CD8-positive, alpha-beta memory T cell (primary cell): ENCODE measurements around the gene ATAD1. TPM values are rescaled to one million over a fixed set of nuclear protein-coding genes. Genes with fewer than 3 reads are reported as not detected.
A peak's percentile ranks its signal among the peaks of the same experiment; 100 is the strongest.

Experiments
- CTCF ChIA-PET: fragments of 350-600 bp; sonication (Branson Sonifier 250); formaldehyde crosslinking; loops from one replicate; lab custom pipeline; 2021; ENCODE audit warnings: antibody characterized with exemption; lab: Charles Lee
- POLR2A ChIA-PET: fragments of 350-600 bp; sonication (Branson Sonifier 250); formaldehyde crosslinking; loops from one replicate; lab custom pipeline; 2021; ENCODE audit warnings: antibody characterized with exemption; lab: Charles Lee
- DNase-seq, 5 donors: peaks; one replicate each; pipeline versions ENCODE4 v3.0.0 to v3.0.0-alpha.2; 2020 to 2022; ENCODE audit warnings: mixed read lengths in 1 of 5
- H3K27ac ChIP-seq: one replicate; pipeline ENCODE4 v1.7.0; 2013; ENCODE audit warnings: low read depth, mild to moderate bottlenecking, low read length, moderate library complexity
- H3K27me3 ChIP-seq: 2 replicates; pipeline ENCODE4 v1.7.0; 2013; ENCODE audit warnings: low read length, mild to moderate bottlenecking; ENCODE audit not compliant: insufficient read depth, poor library complexity, severe bottlenecking
- H3K36me3 ChIP-seq: 2 replicates; pipeline ENCODE4 v1.7.0; 2013; ENCODE audit warnings: mild to moderate bottlenecking, low read length, moderate library complexity; ENCODE audit not compliant: insufficient read depth
- H3K4me1 ChIP-seq: 2 replicates; pipeline ENCODE4 v1.7.0; 2013; ENCODE audit warnings: mild to moderate bottlenecking, low read length, moderate library complexity; ENCODE audit not compliant: insufficient read depth
- H3K4me3 ChIP-seq: 2 replicates; pipeline ENCODE4 v1.7.0; 2013; ENCODE audit warnings: mild to moderate bottlenecking, low read length
- H3K9me3 ChIP-seq: 2 replicates; pipeline ENCODE4 v1.7.0; 2013; ENCODE audit warnings: mild to moderate bottlenecking, low read length
- H3K27ac Mint-ChIP-seq, 8 donors: one replicate each; pipeline ENCODE4 v1.8.0; 2020 to 2021; ENCODE audit warnings: mixed read lengths in 8 of 8, mild to moderate bottlenecking in 6 of 8, inconsistent platforms in 3 of 8, moderate library complexity in 3 of 8
- H3K27me3 Mint-ChIP-seq, 2 donors: one replicate each; pipeline ENCODE4 v1.8.0; 2020 to 2021; ENCODE audit warnings: mixed read lengths in 2 of 2, mild to moderate bottlenecking in 1 of 2, moderate library complexity in 1 of 2
- H3K36me3 Mint-ChIP-seq, 3 donors: one replicate each; pipeline ENCODE4 v1.8.0; 2020 to 2021; ENCODE audit warnings: mixed read lengths in 3 of 3, inconsistent platforms in 1 of 3, mild to moderate bottlenecking in 1 of 3
- H3K4me1 Mint-ChIP-seq, 3 donors: one replicate each; pipeline ENCODE4 v1.8.0; 2020 to 2021; ENCODE audit warnings: mixed read lengths in 3 of 3, inconsistent platforms in 1 of 3, mild to moderate bottlenecking in 1 of 3
- H3K4me3 Mint-ChIP-seq, 7 donors: one replicate each; pipeline ENCODE4 v1.8.0; 2020 to 2021; ENCODE audit warnings: mixed read lengths in 7 of 7, mild to moderate bottlenecking in 6 of 7, moderate library complexity in 4 of 7, inconsistent platforms in 2 of 7
- H3K9me3 Mint-ChIP-seq, 5 donors: one replicate each; pipeline ENCODE4 v1.8.0; 2020 to 2022; ENCODE audit warnings: mixed read lengths in 5 of 5, mild to moderate bottlenecking in 3 of 5, moderate library complexity in 2 of 5, inconsistent platforms in 1 of 5
- polyA plus RNA-seq: library from polyadenylated mRNA; unstranded; fragments of 300-500 nt; fragmentation: Illumina TruSeq; gene quantifications from one replicate; pipeline ENCODE4 v1.2.3, GENCODE V29; 2021
- total RNA-seq, 2 experiments: library from RNA; stranded (reverse); gene quantifications; one replicate each; pipeline ENCODE4 v1.2.3, GENCODE V29; 2021

ATAD1 gene
- total and polyA plus RNA-seq, 3 experiments from 2014 or later, result 47.2 to 62.3 (median 60.7) TPM

DNA sequence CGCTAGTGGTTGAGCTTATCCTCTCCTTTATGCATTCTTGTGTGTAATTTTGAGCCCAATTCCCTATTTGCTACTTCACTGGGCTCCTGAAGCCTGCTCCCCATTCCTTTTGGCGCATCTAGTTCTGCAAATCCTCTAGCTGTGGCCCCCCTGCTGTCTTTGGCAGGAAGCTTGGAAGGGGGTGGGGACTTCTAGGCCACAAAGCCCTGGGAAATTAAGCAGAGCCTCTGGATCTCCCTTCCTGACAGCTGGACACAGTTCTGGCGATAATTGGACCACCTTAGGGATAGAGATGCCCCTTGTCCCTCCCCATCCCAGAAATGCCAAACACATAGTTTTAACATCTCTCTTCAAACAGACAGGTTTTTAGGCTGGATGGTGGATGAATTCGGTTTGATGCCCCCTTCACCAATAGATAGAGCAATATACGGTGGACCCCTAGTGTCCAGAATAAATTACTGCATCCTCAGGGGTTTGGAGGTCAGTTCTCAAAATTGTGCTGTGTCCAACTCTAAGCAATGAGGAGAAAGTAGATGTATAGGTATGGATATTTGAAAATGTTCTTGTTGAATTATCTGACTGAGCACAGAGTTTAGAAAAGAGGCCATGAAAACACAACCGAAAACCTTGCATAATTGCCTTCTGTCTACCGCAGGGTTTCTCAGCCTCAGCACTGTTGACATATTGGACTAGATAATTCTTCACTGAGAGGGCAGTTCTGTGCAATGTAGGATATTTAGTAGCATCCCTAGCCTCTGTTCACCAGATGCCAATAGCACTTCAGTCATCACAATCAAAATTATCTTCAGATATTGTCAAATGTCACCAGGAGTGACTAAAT is 82.8 kb downstream of the ATAD1 start:
- ChIA-PET CTCF (interaction anchor here (0.9 kb wide), 1 partner anchor 654 kb away, joined by 4 read pairs; no protein-coding TSS in a partner anchor), POLR2A (no interaction called here)
- H3K4me1 ChIP-seq, result no peaks in the 10 kb centered on the region
- no peaks in the 10 kb centered on the region for H3K36me3 ChIP-seq
- no peaks in the 10 kb centered on the region for H3K9me3 ChIP-seq
- H3K4me3 ChIP-seq, result no peak overlapping the region
- H3K27ac ChIP-seq, result no peak overlapping the region
- H3K27me3 Mint-ChIP-seq, result peaks cover 21 to 33% of the 10 kb centered on the region in 2 donors
- no peak for DNase-seq
- no peak overlapping the region for H3K27ac Mint-ChIP-seq
- no peak overlapping the region for H3K4me3 Mint-ChIP-seq
- H3K9me3 Mint-ChIP-seq, result no peaks in the 10 kb centered on the region
- no peaks in the 10 kb centered on the region for H3K36me3 Mint-ChIP-seq
- no peaks in the 10 kb centered on the region for H3K4me1 Mint-ChIP-seq
- no peaks in the 10 kb centered on the region for H3K27me3 ChIP-seq

DNA sequence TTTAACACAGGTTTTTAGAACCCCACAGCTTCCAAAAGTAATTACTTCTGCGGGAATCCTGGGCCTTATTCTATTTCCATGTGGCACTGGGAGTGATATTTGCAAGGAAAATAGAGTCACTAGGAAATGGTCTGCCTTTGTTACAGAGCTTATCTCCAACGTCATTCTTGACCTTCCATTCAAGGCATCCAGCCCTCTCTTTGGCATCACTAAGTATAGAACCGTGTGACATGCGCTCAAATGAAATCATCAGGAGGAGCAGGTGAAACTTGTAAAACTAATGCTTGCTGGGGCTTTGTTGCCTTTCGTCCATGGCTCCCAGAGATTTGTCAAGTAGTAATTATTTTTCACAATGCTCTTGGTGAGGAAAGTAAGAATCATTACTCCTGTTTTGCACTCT is 84.9 kb downstream of the ATAD1 start:
- Histone ChIP-seq H3K9me3 (no peaks in the 10 kb centered on the region), H3K4me1 (no peaks in the 10 kb centered on the region), H3K27me3 (no peaks in the 10 kb centered on the region), H3K4me3 (no peak overlapping the region), H3K27ac (no peak overlapping the region), H3K36me3 (no peaks in the 10 kb centered on the region)
- no peaks in the 10 kb centered on the region for H3K9me3 Mint-ChIP-seq
- H3K27ac Mint-ChIP-seq, result no peak overlapping the region
- H3K36me3 Mint-ChIP-seq, result no peaks in the 10 kb centered on the region
- ChIA-PET POLR2A (no interaction called here), CTCF (interaction anchor here (0.9 to 1.1 kb wide), 2 partner anchors 8 to 19 kb away, joined by 3 read pairs; no protein-coding TSS in a partner anchor)
- H3K4me3 Mint-ChIP-seq, result no peak overlapping the region
- H3K4me1 Mint-ChIP-seq, result no peaks in the 10 kb centered on the region
- peaks cover 16 to 22% of the 10 kb centered on the region in 2 donors for H3K27me3 Mint-ChIP-seq
- no peak for DNase-seq

DNA sequence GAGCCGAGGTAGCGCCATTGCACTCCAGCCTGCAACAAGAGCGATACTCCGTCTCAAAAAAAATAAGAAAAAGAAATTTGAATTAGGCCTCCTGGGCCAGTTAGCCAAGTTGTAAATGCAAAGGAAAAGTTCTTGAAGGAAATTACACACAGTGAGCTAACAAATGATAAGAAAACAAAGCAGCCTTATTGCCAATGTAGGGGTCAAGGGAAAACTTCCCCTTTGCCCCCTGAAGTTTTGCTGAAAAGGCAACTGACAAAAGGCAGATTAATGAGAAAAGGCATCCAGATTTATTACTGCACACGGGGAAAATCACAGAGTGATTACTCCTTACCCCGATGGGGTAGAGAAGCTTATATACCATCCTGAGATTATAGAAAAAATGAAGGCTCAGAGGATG is 88.1 kb downstream of the ATAD1 start:
- Histone ChIP-seq H3K27ac (no peak overlapping the region), H3K9me3 (no peaks in the 10 kb centered on the region), H3K27me3 (no peaks in the 10 kb centered on the region), H3K36me3 (no peaks in the 10 kb centered on the region), H3K4me1 (no peaks in the 10 kb centered on the region), H3K4me3 (no peak overlapping the region)
- no peaks in the 10 kb centered on the region for H3K9me3 Mint-ChIP-seq
- H3K4me3 Mint-ChIP-seq, result no peak overlapping the region
- no peak overlapping the region for H3K27ac Mint-ChIP-seq
- ChIA-PET POLR2A (no interaction called here), CTCF (no interaction called here)
- no peaks in the 10 kb centered on the region for H3K4me1 Mint-ChIP-seq
- no peaks in the 10 kb centered on the region for H3K36me3 Mint-ChIP-seq
- DNase-seq, result no peak
- H3K27me3 Mint-ChIP-seq, result peaks cover 9 to 22% of the 10 kb centered on the region in 2 donors

DNA sequence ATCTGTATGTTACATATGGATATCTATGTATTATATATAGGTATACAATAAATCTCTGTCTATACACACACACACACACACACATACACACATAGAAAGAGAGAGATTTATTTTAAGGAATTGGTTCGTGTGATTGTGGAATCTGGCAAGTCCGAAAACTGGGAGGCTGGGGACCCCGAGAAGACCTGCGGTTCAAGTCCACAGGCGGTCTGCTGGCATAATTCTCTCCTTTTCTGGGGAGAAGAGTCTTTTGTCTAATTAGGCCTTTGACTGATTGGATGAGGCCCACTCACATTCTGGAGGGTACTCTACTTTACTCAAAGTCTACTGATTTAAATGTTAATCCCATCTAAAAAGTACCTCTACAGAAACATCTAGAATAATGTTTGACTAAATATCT is 93.2 kb downstream of the ATAD1 start:
- Mint-ChIP-seq H3K27me3 (peaks cover 5 to 32% of the 10 kb centered on the region in 2 donors), H3K4me1 (peaks cover 0 to 3% (median 0%) of the 10 kb centered on the region in 3 donors), H3K36me3 (no peaks in the 10 kb centered on the region), H3K4me3 (no peak overlapping the region), H3K9me3 (no peaks in the 10 kb centered on the region), H3K27ac (no peak overlapping the region)
- no peak for DNase-seq
- Histone ChIP-seq H3K4me3 (no peak overlapping the region), H3K27ac (no peak overlapping the region), H3K36me3 (no peaks in the 10 kb centered on the region), H3K9me3 (no peaks in the 10 kb centered on the region), H3K4me1 (no peaks in the 10 kb centered on the region), H3K27me3 (no peaks in the 10 kb centered on the region)
- POLR2A ChIA-PET, result no interaction called here
- CTCF ChIA-PET, result no interaction called here

DNA sequence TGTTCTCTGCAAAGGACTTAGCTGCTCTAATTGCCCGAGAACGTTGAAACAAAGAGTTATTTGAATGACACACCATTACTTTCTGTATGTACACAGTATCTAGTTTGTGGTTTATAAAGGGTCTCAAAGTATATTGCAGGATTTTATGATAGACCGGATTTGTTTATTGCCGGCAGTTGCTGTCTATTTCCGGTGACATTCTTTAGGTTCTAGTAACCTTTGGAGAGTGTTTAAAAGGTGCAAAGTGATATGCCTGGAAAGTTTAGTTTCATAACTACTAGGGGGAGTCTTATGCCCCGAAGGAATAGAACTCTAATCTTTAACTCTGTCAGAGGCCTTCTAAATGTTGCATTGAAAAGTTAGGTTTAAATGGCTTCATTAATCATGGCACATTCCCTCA is 94.5 kb downstream of the ATAD1 start:
- H3K27me3 Mint-ChIP-seq, result peaks cover 5 to 39% of the 10 kb centered on the region in 2 donors
- no peaks in the 10 kb centered on the region for H3K36me3 Mint-ChIP-seq
- Histone ChIP-seq H3K4me1 (no peaks in the 10 kb centered on the region), H3K27me3 (no peaks in the 10 kb centered on the region), H3K9me3 (no peaks in the 10 kb centered on the region), H3K27ac (no peak overlapping the region), H3K4me3 (no peak overlapping the region), H3K36me3 (no peaks in the 10 kb centered on the region)
- H3K27ac Mint-ChIP-seq, result no peak overlapping the region
- ChIA-PET CTCF (no interaction called here), POLR2A (no interaction called here)
- peaks cover 0 to 3% (median 0%) of the 10 kb centered on the region in 3 donors for H3K4me1 Mint-ChIP-seq
- DNase-seq, result no peak
- H3K9me3 Mint-ChIP-seq, result no peaks in the 10 kb centered on the region
- no peak overlapping the region for H3K4me3 Mint-ChIP-seq

DNA sequence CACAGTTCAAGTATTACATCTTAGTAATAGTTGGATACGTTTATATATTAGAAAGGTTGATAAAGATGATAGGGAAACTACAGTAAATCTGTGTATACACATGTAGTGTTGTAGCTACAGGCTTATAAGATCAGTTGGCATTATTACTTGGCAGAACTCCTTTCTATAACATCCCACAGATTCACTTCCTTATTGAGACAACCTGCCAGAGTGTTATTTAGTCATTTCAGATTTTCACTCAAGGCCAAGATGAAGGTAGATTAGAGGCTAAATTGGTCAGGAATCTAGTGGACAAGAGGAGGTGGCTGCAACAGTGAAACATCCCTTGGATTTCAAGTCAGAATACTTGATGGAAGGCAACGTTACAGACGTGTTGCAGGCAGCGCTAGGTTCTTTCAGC is 95.3 kb downstream of the ATAD1 start:
- Mint-ChIP-seq H3K27ac (peak overlapping the region in 1 of 8 donors; percentile 41), H3K36me3 (no peaks in the 10 kb centered on the region), H3K4me1 (peaks cover 0 to 3% (median 0%) of the 10 kb centered on the region in 3 donors), H3K4me3 (no peak overlapping the region), H3K27me3 (peaks cover 5 to 41% of the 10 kb centered on the region in 2 donors), H3K9me3 (no peaks in the 10 kb centered on the region)
- Histone ChIP-seq H3K9me3 (no peaks in the 10 kb centered on the region), H3K4me1 (no peaks in the 10 kb centered on the region), H3K4me3 (no peak overlapping the region), H3K36me3 (no peaks in the 10 kb centered on the region), H3K27ac (no peak overlapping the region), H3K27me3 (no peaks in the 10 kb centered on the region)
- ChIA-PET POLR2A (no interaction called here), CTCF (no interaction called here)
- no peak for DNase-seq

DNA sequence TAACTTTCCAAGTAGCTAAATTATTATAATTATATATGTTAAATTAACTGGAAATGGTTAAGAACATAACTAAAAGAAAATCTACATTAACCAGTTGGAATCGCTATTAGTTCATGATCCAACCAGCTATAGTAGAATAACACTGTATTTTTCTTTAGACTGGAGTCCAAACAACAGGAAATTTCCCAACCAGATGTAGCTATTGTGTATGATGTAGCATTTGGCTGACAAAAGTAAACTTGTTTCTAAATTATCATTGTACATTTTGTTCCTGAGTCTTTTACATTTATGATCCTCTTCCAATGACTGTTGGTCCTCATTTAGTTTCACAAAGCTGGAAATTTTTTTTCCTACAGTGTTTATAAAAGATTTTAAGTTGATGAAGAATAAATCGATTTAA is 96.2 kb downstream of the ATAD1 start:
- H3K36me3 ChIP-seq, result no peaks in the 10 kb centered on the region
- DNase-seq, result no peak
- no peaks in the 10 kb centered on the region for H3K4me1 ChIP-seq
- Mint-ChIP-seq H3K4me1 (peaks cover 0 to 3% (median 0%) of the 10 kb centered on the region in 3 donors), H3K36me3 (no peaks in the 10 kb centered on the region), H3K4me3 (no peak overlapping the region), H3K27me3 (peaks cover 5 to 32% of the 10 kb centered on the region in 2 donors), H3K27ac (no peak overlapping the region), H3K9me3 (no peaks in the 10 kb centered on the region)
- ChIA-PET POLR2A (no interaction called here), CTCF (no interaction called here)
- no peaks in the 10 kb centered on the region for H3K27me3 ChIP-seq
- H3K27ac ChIP-seq, result no peak overlapping the region
- no peak overlapping the region for H3K4me3 ChIP-seq
- no peaks in the 10 kb centered on the region for H3K9me3 ChIP-seq

DNA sequence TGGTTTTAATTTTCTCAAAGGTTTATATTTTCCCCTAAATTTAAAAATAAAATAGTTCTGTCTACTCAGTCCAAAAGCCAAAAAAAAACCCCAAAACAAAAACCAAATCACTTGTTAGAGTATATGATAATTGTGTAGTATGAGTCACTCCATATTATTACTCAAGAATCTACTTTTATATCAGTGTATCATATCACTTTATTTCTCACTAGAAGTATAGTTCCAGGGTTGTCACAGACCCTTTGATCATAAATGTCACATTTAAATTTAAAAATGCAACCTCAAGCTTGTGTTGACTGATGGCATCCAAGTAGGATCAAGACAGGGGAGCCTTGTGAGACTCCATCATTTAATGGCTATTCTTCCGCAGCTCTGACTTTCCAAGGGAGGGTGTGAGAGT is 97.4 kb downstream of the ATAD1 start:
- no peak overlapping the region for H3K27ac ChIP-seq
- Mint-ChIP-seq H3K4me3 (no peak overlapping the region), H3K9me3 (no peaks in the 10 kb centered on the region), H3K27ac (no peak overlapping the region), H3K4me1 (peaks cover 0 to 8% (median 0%) of the 10 kb centered on the region in 3 donors), H3K27me3 (peaks cover 3 to 30% of the 10 kb centered on the region in 2 donors), H3K36me3 (no peaks in the 10 kb centered on the region)
- ChIA-PET POLR2A (no interaction called here), CTCF (no interaction called here)
- no peak overlapping the region for H3K4me3 ChIP-seq
- no peaks in the 10 kb centered on the region for H3K9me3 ChIP-seq
- DNase-seq, result no peak
- H3K4me1 ChIP-seq, result no peaks in the 10 kb centered on the region
- no peaks in the 10 kb centered on the region for H3K36me3 ChIP-seq
- no peaks in the 10 kb centered on the region for H3K27me3 ChIP-seq
